Kidney (tissue), 14 donors: ENCODE data around the gene AFF3. TPM values are rescaled to one million over a fixed set of nuclear protein-coding genes. Genes with fewer than 3 reads are reported as not detected.

Experiments
- DNase-seq, 5 donors: peaks; one replicate each; pipeline ENCODE4 v3.0.0-alpha.2; 2013 to 2020
- FAIRE-seq: peaks from 2 replicates; lab custom pipeline; 2012; peaks lifted over from hg19 to GRCh38; lab: Jason Lieb, UNC
- H3K27ac ChIP-seq, 2 donors: one replicate each; pipeline ENCODE4 v1.7.0; 2013; ENCODE audit warnings: low read depth in 2 of 2, low read length in 2 of 2, inconsistent platforms in 1 of 2
- H3K27me3 ChIP-seq: one replicate; pipeline ENCODE4 v1.7.1; 2013; ENCODE audit warnings: low read length, inconsistent platforms; ENCODE audit not compliant: control insufficient read depth, insufficient read depth
- H3K36me3 ChIP-seq, 3 donors: one replicate each; pipeline versions ENCODE4 v1.7.0 to v1.7.1; 2013; ENCODE audit warnings: low read length in 3 of 3, control low read depth in 1 of 3, inconsistent platforms in 1 of 3; ENCODE audit not compliant: insufficient read depth in 3 of 3, control insufficient read depth in 2 of 3
- H3K4me1 ChIP-seq, 3 donors: one replicate each; pipeline versions ENCODE4 v1.7.0 to v1.7.1; 2013; ENCODE audit warnings: low read length in 3 of 3, inconsistent platforms in 1 of 3, low read depth in 1 of 3; ENCODE audit not compliant: control insufficient read depth in 2 of 3, insufficient read depth in 2 of 3
- H3K4me3 ChIP-seq, 3 donors: one replicate each; pipeline versions ENCODE4 v1.7.0 to v1.8.1; 2013; ENCODE audit warnings: low read length in 3 of 3, control low read depth in 1 of 3, inconsistent platforms in 1 of 3
- H3K9ac ChIP-seq, 3 donors: one replicate each; pipeline versions ENCODE4 v1.7.0 to v1.7.1; 2013; ENCODE audit warnings: low read length in 3 of 3, control low read depth in 1 of 3, inconsistent platforms in 1 of 3
- H3K9me3 ChIP-seq, 3 donors: one replicate each; pipeline versions ENCODE4 v1.7.0 to v1.7.1; 2013; ENCODE audit warnings: low read length in 3 of 3, control low read depth in 1 of 3, inconsistent platforms in 1 of 3; ENCODE audit not compliant: control insufficient read depth in 2 of 3, insufficient read depth in 1 of 3
- intact Hi-C: fragments of 100-400 bp; cut with DNase I; formaldehyde crosslinking; loops from one replicate; pipeline ENCODE4 v1.11.1; 2022
- polyA plus RNA-seq: library from polyadenylated mRNA; stranded (reverse); fragments of 350-450 nt; fragmentation: Illumina TruSeq; extraction: RNeasy Lipid Tissue Mini Kit (QIAGEN cat#74804); gene quantifications from one replicate; pipeline ENCODE4 v1.2.3, GENCODE V29; 2014; ENCODE audit warnings: low read depth, low replicate concordance; ENCODE audit not compliant: insufficient read depth
- total RNA-seq: library from RNA; stranded (reverse); fragmentation: NEBNext Ultra II Directional; extraction: Animal tissue kit (Norgen Biotek cat#: 25700); gene quantifications from one replicate; pipeline ENCODE4 v1.2.1, GENCODE V29; 2021
- TF ChIP-seq, protein P1 (sequence below): IDR thresholded peaks from 3 replicates; pipeline ENCODE4 v1.5.1; 2012; ENCODE audit warnings: mild to moderate bottlenecking, moderate library complexity, borderline replicate concordance; ENCODE audit not compliant: insufficient read depth; ENCODE audit errors: extremely low read depth
- donor health status: control.
- donor health status: control.
- donor health status: control.
- donor health status: control.
- donor health status: control.
- donor health status: DM: yes; HTN: yes; CAD: no.
- donor health status: Normal renal cell carcinoma (clear cell type).

Gene AFF3
- total and polyA plus RNA-seq, 2 donors from 2014 or later = 0.65 to 11.0 TPM

- H3K36me3 ChIP-seq = no peaks in the 10 kb centered on the region
- H3K4me1 ChIP-seq = no peaks in the 10 kb centered on the region
- TF ChIP-seq, protein P1, sequence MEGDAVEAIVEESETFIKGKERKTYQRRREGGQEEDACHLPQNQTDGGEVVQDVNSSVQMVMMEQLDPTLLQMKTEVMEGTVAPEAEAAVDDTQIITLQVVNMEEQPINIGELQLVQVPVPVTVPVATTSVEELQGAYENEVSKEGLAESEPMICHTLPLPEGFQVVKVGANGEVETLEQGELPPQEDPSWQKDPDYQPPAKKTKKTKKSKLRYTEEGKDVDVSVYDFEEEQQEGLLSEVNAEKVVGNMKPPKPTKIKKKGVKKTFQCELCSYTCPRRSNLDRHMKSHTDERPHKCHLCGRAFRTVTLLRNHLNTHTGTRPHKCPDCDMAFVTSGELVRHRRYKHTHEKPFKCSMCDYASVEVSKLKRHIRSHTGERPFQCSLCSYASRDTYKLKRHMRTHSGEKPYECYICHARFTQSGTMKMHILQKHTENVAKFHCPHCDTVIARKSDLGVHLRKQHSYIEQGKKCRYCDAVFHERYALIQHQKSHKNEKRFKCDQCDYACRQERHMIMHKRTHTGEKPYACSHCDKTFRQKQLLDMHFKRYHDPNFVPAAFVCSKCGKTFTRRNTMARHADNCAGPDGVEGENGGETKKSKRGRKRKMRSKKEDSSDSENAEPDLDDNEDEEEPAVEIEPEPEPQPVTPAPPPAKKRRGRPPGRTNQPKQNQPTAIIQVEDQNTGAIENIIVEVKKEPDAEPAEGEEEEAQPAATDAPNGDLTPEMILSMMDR = no peak
- intact Hi-C loops = no loop called here
- no peak overlapping the region for H3K4me3 ChIP-seq
- H3K9me3 ChIP-seq = no peaks in the 10 kb centered on the region
- H3K9ac ChIP-seq = no peak overlapping the region
- FAIRE-seq (no peak), DNase-seq (no peak)
- no peak overlapping the region for H3K27ac ChIP-seq
- H3K27me3 ChIP-seq = no peaks in the 10 kb centered on the region
Observed at GRCh38 chr2:99722476-99722875, 419.9 kb downstream of the AFF3 start.

DNA sequence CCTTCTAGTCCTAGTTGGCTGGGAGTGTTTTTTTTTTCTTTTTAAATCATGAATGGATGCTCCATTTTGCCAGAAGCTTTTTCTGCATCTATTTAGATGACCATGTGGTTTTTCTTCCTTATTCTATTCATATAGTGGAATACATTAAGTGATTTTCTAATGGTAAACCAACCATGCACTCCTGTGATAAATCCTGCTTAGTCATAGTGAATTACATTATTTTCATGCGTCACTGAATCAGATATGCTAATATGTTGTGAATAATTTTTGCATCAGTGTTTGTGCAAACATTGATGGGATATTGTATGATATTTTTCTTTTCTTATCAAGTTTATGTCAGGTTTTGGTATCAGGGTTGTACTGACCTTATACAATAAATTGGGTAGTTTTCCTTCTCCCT lies 423.3 kb downstream of the AFF3 start:
- FAIRE-seq = no peak
- intact Hi-C loops = no loop called here

GRCh38 chr2:99715956-99716355 lies 426.4 kb downstream of the AFF3 start:
- TF ChIP-seq, protein P1 = no peak
- DNase-seq = no peak
- Histone ChIP-seq H3K36me3 (no peaks in the 10 kb centered on the region), H3K27me3 (no peaks in the 10 kb centered on the region), H3K4me1 (no peaks in the 10 kb centered on the region), H3K9me3 (no peaks in the 10 kb centered on the region), H3K27ac (no peak overlapping the region), H3K9ac (no peak overlapping the region), H3K4me3 (no peak overlapping the region)
- intact Hi-C loops = no loop called here
- no peak for FAIRE-seq

More for the DNA sequence above, 423.3 kb downstream of the AFF3 start:
- Histone ChIP-seq H3K27me3 (no peaks in the 10 kb centered on the region), H3K4me1 (no peaks in the 10 kb centered on the region), H3K36me3 (no peaks in the 10 kb centered on the region), H3K9me3 (no peaks in the 10 kb centered on the region), H3K9ac (no peak overlapping the region), H3K4me3 (no peak overlapping the region), H3K27ac (no peak overlapping the region)
- DNase-seq = no peak
- TF ChIP-seq, protein P1 = no peak

GRCh38 chr2:99714349-99714748 lies 428.0 kb downstream of the AFF3 start:
- intact Hi-C loops = no loop called here
- TF ChIP-seq, protein P1 = no peak
- H3K4me3 ChIP-seq = no peak overlapping the region
- H3K4me1 ChIP-seq = no peaks in the 10 kb centered on the region
- no peak overlapping the region for H3K27ac ChIP-seq
- no peaks in the 10 kb centered on the region for H3K9me3 ChIP-seq
- FAIRE-seq = no peak
- DNase-seq = no peak
- H3K27me3 ChIP-seq = no peaks in the 10 kb centered on the region
- H3K36me3 ChIP-seq = no peaks in the 10 kb centered on the region
- H3K9ac ChIP-seq = no peak overlapping the region
